Stimulated activated CD4-positive, alpha-beta T cell treated with anti-CD3 and anti-CD28 coated beads, Interleukin-4, amount 100 ng/mL, for 4 hours (primary cell): ENCODE data around the gene EWSR1.

Experiments
- DNase-seq, 2 experiments: peaks; one replicate each; pipeline ENCODE4 v3.0.0-alpha.2; 2020

EWSR1 gene

GRCh38 chr22:29269731-29270474 is 1.8 kb downstream of the EWSR1 start:
- no peak for DNase-seq

- no peak for DNase-seq
Observed at GRCh38 chr22:29270475-29271271, 2.6 kb downstream of the EWSR1 start.

- no peak for DNase-seq
Observed at GRCh38 chr22:29272624-29273023, 4.6 kb downstream of the EWSR1 start.

GRCh38 chr22:29275167-29275566 is 7.1 kb downstream of the EWSR1 start:
- DNase-seq = no peak

GRCh38 chr22:29275819-29276565 is 7.9 kb downstream of the EWSR1 start:
- no peak for DNase-seq

- DNase-seq = no peak
Observed at GRCh38 chr22:29277927-29278326, 9.9 kb downstream of the EWSR1 start.

- no peak for DNase-seq
Observed at GRCh38 chr22:29284196-29284595, 16.1 kb downstream of the EWSR1 start.

- no peak for DNase-seq
Observed at GRCh38 chr22:29288837-29289236, 20.8 kb downstream of the EWSR1 start.

- DNase-seq = no peak
Observed at GRCh38 chr22:29290061-29290460, 22.0 kb downstream of the EWSR1 start.

- DNase-seq = no peak
Observed at GRCh38 chr22:29291215-29291614, 23.1 kb downstream of the EWSR1 start.

GRCh38 chr22:29292379-29292778 is 24.3 kb downstream of the EWSR1 start:
- DNase-seq = no peak

- no peak for DNase-seq
Observed at GRCh38 chr22:29298641-29299040, 30.6 kb downstream of the EWSR1 start.

- DNase-seq = no peak
Observed at GRCh38 chr22:29299136-29299900, 31.2 kb downstream of the EWSR1 start.

- no peak for DNase-seq
Observed at GRCh38 chr22:29300467-29300806, 32.4 kb downstream of the EWSR1 start.

- DNase-seq = no peak
Observed at GRCh38 chr22:29300807-29301601, 32.9 kb downstream of the EWSR1 start.

- DNase-seq = no peak
Observed at GRCh38 chr22:29301716-29302401, 33.8 kb downstream of the EWSR1 start.

GRCh38 chr22:29302402-29302680 is 34.3 kb downstream of the EWSR1 start:
- no peak for DNase-seq

- no peak for DNase-seq
Observed at GRCh38 chr22:29302681-29303465, 34.8 kb downstream of the EWSR1 start.

GRCh38 chr22:29305836-29306174 is 37.7 kb downstream of the EWSR1 start:
- no peak for DNase-seq

- no peak for DNase-seq
Observed at GRCh38 chr22:29306175-29306834, 38.2 kb downstream of the EWSR1 start, which contains the start of gene GAS2L1. Gene GAS2L1 (plus strand): TSS chr22:29306650. CDS start chr22:29308106, 1,456 bp downstream.
